VCaP (cell line): ENCODE data around the gene PIF1.

Experiments
- H3K27ac ChIP-seq: fragments of 450-650 bp; 2 replicates; pipeline ENCODE4 v1.5.1; 2017
- TF ChIP-seq, protein P1 (sequence below): fragments of 450-650 bp; conservative IDR thresholded peaks from 2 replicates; pipeline ENCODE4 v1.5.1; 2017; ENCODE audit warnings: mild to moderate bottlenecking, moderate library complexity

Gene PIF1

DNA sequence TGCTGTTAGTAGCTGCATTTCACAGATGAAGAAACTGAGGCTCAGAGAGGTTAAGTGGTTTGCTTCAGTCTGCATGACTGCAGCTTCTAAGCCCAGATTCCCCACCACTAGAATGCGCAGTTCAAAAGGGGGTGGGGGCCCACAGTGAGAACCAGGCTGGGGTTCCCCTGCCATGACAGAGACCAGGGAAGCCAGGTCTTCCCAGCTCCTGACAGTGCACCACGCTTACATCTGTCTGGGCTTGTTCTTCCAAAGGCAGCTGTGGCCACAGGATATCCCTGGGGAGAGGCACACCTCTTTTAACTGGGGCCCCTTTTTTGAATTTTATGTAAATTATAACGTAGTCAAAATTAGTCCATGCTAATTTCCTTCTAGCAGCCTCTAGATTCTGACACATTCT is 21.6 kb upstream of the PIF1 start:
- TF ChIP-seq, protein P1, sequence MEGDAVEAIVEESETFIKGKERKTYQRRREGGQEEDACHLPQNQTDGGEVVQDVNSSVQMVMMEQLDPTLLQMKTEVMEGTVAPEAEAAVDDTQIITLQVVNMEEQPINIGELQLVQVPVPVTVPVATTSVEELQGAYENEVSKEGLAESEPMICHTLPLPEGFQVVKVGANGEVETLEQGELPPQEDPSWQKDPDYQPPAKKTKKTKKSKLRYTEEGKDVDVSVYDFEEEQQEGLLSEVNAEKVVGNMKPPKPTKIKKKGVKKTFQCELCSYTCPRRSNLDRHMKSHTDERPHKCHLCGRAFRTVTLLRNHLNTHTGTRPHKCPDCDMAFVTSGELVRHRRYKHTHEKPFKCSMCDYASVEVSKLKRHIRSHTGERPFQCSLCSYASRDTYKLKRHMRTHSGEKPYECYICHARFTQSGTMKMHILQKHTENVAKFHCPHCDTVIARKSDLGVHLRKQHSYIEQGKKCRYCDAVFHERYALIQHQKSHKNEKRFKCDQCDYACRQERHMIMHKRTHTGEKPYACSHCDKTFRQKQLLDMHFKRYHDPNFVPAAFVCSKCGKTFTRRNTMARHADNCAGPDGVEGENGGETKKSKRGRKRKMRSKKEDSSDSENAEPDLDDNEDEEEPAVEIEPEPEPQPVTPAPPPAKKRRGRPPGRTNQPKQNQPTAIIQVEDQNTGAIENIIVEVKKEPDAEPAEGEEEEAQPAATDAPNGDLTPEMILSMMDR: no peak
- H3K27ac ChIP-seq: no peak overlapping the region

DNA sequence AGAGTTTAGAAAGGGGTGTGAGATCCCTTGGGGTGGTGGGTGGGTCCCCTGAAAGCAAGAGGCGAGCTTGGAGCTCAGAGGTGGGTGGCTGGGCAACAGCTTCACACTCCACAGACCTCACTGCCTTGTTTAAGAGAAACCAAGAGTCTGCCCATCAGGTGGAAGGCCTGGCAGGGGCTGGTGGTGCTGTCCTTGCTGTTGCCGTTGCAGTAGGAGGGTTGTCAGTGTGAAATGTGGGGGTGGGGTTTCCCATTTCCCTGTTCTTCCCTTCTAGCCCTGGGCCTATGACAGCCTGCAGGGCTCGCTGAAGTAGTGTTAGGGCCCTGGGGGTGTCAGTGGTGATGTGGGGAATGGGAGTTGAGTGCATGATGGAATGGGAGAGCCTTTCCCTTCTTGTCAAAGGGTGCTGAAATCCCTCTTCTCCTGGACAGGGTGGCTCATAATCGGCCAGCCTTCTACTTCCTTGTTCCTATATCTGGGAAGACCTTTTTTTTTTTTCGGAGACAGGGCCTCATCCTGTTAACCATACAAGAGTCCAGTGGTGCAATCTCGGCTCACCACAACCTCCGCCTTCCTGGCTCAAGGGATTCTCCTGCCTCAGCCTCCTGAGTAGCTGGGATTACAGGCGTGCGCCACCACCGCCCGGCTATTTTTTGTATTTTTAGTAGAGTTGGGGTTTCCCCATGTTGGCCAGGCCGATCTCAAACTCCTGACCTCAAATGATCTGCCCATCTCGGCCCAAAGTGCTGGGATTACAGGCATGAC is 20.6 kb upstream of the PIF1 start:
- TF ChIP-seq, protein P1: no peak
- no peak overlapping the region for H3K27ac ChIP-seq

DNA sequence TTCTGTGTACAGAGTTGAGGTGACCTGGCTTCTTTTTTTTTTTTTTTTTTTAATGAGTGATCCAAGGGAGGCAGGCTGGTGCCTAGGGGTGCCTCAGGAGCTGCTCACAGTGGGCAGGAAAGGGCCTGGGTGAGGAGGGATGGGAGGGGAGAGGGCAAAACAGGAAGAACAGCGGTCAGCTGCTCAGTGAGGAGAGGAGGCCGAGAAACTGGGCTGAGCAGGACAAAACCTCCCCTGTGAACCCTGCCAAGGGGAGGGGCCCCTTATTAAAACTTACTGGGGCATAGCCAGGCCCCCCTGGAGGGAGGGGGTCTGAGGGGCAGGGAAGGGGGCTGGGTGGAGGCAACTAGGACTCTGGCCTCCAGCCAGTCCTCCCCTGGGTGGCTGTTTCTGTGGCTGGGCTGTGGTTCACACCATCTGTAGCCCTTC is 19.8 kb upstream of the PIF1 start:
- TF ChIP-seq, protein P1: no peak
- H3K27ac ChIP-seq: peak overlapping the region; percentile 16; the same call in 1 of the 2 replicates

DNA sequence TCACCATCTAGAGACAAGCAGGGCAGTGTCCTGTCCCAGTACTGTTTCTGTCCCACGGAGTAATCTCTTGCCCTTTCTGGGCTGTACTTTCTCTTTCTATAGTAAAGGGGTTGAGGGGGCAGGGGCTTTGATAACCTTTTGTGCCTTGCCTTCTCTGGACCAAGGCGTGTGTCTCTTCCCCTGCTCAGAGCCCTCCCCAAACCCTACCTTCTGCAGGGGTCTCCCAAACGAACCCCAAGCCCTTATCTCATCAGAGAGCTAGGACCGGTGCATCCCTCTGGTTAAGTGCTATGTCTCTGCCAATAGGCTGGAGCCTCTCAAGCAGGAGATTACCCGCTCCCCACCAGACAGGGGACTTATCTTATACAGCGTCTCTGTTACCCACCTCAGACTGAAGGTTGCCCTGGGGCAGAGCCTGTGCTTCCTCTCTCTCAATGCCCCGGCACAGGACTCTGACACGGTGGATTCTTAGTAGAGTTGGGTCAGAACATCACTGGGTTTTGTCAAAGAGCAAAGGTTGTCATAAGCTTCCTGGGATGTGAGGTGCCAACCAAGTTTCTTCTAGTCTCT is 19.2 kb upstream of the PIF1 start:
- TF ChIP-seq, protein P1: no peak
- peak overlapping the region; percentile 16; the same call in 1 of the 2 replicates for H3K27ac ChIP-seq

DNA sequence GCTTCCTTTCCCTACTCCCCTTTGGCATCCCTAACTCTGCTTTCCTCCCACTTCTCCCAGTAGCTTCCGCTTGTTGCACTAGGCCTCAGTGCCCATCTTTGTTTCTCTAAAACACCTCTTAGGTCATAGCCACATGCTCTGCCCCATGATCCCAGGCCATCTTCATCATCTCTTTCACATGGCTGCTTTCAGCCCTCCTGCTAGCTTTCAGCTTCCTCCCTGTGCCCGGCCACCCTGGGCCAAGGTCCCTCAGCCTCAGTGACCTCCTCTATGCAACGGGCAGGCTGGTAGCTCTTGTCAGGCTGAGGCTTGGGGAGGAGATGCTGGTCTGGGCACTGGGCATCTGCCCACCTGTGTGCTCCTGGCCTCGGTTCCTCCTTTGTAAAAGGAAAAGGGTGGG is 18.5 kb upstream of the PIF1 start:
- no peak overlapping the region for H3K27ac ChIP-seq
- TF ChIP-seq, protein P1: no peak

DNA sequence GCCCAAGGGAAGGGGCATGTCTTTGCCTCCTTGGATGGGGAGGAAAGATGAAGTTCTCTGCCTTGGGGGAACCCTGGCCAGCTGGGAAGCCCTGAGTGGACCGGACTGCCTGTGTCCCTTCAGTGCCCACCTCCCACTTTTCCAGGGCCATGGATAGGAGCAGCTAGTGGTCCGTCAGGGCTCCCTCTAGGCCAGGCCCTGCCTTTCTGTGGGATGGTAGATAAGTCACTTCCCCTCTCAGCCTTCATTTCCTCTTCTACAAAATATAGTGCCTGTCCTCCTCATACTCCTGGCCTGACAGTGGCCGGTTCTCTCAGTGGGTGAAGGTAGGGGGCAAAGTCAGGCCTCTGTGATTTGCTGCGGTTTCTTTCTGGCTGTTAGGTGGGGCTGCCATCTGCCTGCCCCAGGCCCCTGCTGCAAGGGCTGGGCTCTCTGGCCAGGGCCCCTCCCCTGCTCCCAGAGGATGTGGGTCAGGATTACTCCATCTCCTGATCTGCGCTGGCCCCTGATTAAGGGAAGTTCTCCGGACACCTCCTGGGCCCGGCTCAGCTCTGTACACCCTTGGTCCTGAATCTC is 17.6 kb upstream of the PIF1 start:
- TF ChIP-seq, protein P1: no peak
- no peak overlapping the region for H3K27ac ChIP-seq

DNA sequence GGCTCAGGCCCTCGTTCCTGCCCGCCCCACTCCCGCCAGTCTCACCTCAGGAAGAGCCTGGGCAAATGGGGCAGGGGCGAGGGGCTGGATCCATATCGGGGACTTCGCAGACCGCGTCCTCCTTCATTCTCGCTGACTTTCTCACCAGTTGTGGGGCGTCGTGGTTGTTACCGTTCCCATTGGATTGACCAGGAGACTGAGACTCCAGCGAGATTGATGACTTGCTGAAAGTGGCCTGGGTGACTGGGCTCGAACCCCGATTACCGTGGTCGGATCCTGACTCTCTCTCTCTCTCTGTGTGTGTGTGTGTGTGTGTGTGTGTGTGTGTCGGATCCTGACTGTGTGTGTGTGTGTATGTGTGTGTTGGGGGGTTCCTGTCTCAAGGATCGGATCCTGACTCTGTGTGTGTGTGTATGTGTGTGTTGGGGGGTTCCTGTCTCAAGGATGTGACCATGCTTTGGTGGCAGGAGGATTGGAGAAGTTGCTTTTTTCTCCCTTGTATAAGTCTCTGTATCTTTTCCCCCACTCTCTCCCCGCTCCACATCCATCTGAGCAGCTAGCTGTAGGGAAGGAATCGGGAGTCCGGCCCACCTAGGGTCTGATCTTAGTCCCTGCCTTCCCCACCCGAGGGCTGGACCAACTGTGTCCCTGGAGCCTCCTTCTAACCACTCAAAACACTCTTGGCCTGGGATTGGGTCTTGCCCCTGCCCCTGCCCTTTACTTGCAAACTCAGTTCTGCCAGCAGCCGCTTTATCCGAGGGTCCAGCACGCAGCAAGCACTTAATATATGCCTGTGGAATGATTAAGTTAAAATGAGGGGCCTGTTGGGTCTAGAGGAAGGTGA is 16.9 kb upstream of the PIF1 start:
- H3K27ac ChIP-seq: peak overlapping the region; percentile 74; the same call in 1 of the 2 replicates
- TF ChIP-seq, protein P1: no peak
